HG03025 (cell line): Measurements from ENCODE around the gene MCEE.
A peak's percentile ranks its signal among the peaks of the same experiment; 100 is the strongest.
"Not testable (repeated sequence)": the region's sequence is repeated elsewhere in the genome, so short reads cannot be mapped to it uniquely, and the experiment has no call there.

Experiments used
- ATAC-seq: cut with Tn5 transposase; IDR thresholded peaks from one replicate; pipeline ENCODE4 v1.9.1; 2021; ENCODE audit warnings: mild to moderate bottlenecking, moderate library complexity; ENCODE audit not compliant: unreplicated experiment, low FRiP score

MCEE gene

DNA sequence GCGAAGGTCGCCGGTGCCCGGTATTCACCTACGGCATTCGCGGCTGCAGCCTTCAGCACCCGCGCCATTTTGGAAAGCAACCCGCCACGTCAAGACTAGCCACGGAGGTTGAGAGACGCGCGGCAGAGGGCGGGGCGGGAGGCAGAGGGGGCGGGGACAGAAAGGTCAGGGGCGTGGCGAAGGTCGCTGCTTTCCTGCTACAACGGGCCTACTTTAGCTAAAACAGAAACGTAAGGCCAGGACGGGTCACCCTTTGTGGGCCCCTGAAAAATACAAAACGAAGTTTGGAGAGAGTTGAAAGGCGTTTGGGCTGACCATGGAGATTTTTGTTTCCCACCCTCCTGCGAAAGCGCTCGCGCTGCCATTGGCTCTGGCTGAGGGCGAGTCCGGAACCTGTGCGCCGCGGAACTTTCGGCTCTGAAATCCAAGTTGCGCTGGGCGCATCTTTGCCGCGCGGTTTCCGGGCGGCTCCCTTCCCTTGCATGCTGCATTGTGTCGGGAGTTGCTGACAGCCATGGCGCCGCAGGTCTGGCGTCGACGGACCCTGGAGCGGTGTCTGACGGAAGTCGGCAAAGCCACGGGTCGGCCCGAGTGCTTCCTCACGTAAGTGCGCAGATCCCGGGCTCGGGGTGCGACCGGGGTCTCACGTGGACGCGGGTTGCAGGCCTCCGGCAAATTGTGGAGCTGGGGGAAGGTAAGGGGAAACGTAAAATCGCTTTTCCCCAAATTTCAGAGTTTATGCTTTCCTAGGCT lies at the start of gene MCEE, which contains the start of gene MPHOSPH10:
Gene MCEE, minus strand, starts transcription at position 78 of the 753 bp plus-strand sequence. Its CDS starts 10 bp downstream, at position 68.
Gene MPHOSPH10, plus strand, starts transcription at position 483 of the 753 bp plus-strand sequence. Its CDS starts 32 bp downstream, at position 515.
- ATAC-seq, result peak; percentile 92

GRCh38 chr2:71178836-71179235 lies 48.8 kb upstream of the MCEE start:
- ATAC-seq, result not testable (repeated sequence)

GRCh38 chr2:71174207-71174606 lies 44.2 kb upstream of the MCEE start:
- no peak for ATAC-seq

DNA sequence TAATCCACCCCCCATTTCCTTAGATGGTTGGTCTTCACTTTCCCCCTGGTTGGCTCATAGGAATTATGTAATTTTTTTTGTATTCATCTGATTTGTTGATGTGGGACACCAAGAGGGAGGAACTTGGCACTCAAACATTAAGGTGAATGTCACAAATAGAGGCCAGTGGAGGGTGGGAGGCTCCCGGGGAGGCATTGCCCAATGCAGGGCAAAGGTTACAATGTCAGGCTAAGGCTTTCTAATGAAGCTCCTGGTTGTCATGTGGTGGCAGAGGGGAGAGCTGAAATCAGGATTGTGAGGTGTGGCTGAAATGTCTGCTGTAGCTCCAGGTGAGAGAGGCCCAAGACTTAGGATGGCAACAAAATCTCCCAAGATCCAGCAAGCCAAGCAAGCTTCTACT lies 43.1 kb upstream of the MCEE start:
- ATAC-seq, result no peak

GRCh38 chr2:71166812-71167211 lies 36.8 kb upstream of the MCEE start:
- ATAC-seq, result no peak

DNA sequence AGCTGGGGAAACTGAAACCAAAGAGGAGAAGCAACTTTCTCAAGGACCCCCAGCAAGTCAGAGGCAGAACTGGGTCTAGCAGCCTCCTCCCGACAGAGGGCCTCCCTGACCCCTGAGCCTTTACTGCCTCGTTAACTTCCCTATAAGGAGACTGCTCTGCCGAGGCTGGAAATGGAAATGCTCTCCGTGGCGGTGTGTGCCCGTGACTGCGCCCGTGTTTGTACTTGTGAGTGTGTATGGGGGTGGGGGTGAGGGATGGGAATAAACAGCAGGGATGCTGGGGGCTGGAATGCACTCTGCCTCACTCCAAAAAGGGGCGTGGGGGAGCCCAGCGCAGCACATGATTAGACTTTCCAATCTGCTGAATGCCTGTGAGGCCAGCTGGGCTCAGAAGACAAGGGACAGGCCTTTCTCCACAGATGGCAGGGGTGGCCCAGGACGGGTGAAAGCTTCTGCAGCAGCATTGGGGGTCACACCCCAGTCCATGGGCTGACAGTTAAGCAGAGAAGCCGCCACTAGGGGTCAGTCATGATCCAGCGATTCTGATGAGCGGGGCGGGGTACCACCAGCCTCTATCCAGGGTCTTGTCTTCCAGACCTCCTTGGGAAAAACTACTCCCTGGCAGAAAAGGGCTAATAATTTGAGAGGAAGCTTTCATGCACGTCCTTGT lies 27.2 kb upstream of the MCEE start:
- ATAC-seq, result no peak

GRCh38 chr2:71156573-71156972 lies 26.5 kb upstream of the MCEE start:
- no peak for ATAC-seq

DNA sequence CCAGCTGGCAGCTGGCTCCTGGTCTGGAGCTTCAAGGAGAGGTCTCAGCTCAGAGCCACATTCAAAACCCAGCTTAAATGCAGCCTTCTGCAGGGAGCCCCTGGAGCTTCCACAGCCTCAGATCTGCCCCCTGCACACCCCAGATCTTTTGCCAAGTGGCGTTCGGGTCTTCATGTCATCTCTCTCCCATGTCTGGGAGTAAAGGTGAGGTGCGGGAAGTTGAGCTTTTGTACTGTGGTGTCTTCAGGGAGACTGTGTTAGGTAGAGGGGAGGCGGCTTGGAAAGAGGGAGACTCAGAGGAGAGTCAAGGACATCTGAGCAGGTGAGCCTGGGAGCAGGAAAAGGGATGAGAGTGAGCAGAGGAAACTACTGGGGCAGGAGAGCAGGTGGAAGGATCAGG lies 25.8 kb upstream of the MCEE start:
- no peak for ATAC-seq

DNA sequence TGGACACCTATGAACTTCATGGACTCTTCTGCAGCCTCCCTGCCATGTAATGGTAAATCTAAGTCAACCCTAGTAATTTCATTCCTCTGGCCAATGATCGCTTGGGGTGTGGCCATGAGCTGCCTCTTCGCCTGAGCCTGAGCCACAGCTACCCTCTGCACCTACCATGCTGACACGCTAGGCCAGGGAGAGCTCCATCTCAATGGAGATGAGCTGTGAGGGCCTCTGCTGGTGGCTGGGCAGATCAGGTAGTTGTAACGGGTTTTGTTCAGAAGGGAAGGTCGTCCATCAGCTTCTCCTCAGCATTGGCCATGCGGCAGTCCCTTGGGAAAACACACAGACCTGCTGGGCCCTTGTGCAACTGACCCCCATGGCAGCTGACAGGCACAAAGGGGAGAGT lies 24.8 kb upstream of the MCEE start:
- ATAC-seq, result no peak

DNA sequence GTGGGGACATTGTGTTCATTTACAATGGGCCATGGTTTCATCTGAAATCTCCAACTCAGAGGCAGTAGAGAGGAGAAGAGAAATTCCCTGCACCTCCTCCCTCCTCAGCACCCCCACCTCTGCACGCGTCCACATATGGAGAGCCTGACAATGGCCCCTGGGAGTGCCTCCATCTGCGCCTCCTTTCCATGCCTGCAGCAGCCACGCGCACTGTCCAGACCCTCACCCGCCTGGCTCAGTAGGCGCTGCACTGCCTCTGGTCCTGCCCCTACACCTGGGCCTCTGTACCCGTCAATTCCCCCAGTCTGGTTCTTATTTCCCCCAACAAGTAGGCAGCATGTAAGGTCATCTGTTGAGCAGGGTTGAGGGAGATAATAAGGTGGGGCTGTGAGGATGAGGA lies 24.2 kb upstream of the MCEE start:
- no peak for ATAC-seq

- no peak for ATAC-seq
Observed at GRCh38 chr2:71153585-71154224, 23.7 kb upstream of the MCEE start.

- no peak for ATAC-seq
Observed at GRCh38 chr2:71151620-71152019, 21.6 kb upstream of the MCEE start.

DNA sequence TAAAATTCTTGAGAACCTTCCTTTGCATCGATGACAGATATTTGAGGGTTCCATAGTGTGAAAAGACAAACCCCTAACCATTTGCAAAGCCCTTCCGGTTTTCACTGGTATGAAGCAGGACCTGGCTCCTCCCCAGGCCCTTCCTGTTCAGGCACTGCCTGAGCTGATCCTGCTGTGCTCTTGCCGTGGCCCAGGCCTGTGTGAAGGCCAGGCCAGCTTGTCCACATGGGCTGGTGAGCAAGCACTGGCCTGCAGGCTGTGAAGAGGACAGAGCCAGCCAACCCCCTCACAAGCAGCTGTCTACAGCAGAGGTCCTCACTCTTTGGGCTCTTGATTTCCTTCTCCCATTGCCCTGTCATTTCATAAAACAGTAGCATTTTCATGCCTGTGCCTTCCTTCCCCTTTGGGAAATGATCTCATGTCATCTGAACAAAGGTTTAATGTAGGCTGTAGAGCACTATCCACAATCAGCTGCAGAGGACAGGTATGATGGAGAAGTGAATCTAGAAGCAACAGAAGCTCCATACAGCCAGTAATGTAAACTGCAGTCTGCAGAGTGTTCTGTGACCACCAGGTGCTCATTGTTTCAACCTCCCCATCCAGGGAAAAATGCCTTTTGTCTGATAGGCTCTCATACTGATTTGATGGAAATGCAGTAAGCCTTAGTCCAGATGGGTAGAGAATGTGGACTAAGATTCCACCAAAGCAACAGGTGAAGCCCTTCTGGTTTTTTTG lies 20.2 kb upstream of the MCEE start:
- ATAC-seq, result no peak

- ATAC-seq, result no peak
Observed at GRCh38 chr2:71148506-71149063, 18.6 kb upstream of the MCEE start.

DNA sequence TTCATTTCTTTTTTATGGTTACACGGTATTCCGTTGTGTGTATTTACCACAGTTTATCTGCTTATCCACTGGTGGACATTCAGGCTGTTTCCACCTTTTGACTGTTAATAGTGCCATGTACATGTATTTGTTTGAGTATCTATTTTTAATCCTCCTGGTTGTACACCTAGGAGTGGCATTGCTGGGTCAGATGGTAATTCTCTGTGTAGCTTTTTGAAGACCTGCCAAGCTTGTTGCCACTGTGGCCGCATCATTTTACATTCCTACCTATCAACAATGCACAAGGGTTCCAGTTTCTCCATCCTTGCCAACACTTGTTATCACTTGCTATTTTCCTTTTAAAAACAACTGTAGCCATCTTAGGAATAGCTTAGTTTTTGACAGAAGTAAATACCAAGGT lies 13.8 kb upstream of the MCEE start:
- ATAC-seq, result no peak

- no peak for ATAC-seq
Observed at GRCh38 chr2:71136174-71136573, 6.1 kb upstream of the MCEE start.

- ATAC-seq, result no peak
Observed at GRCh38 chr2:71133603-71134002, 3.6 kb upstream of the MCEE start.

- ATAC-seq, result not testable (repeated sequence)
Observed at GRCh38 chr2:71131387-71132166, 1.5 kb upstream of the MCEE start.

DNA sequence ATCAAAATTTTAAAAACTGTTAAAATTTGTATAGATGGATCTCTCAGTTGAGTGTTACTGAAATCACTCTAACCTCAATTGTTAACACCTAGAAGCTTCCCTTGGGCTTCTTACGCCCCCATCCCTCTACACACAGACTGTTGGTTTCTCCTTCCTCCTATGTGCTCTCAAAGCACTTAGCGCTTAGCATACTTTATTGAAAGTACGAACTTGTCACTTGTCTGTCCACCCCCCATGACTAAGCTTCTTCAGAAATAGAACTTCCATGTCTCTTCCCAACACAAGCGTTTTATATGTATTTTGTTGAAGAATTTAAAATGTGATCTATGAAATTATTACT lies 846 bp upstream of the MCEE start:
- no peak for ATAC-seq

DNA sequence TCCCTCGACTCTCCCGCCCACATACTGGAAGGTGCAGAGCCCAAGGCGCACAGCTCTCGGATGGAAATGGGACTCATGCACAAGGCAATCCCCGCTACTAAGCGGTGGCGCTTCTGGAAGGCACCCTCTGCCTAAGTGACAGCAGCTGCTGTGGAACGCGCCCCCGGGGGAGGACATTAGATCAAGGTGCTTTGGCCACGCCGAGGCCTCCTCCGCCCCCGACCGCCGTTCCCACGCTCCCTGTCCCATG lies 202 bp downstream of the MCEE start:
- ATAC-seq, result peak; percentile 43
